Sigmoid colon (tissue), 4 donors: ENCODE measurements around the gene RNF223.

Source experiments
- EP300 ChIP-seq, 4 donors: sonication (generic); formaldehyde crosslinking; IDR thresholded peaks; one replicate each; pipeline ENCODE4 v1.6.1; 2017; ENCODE audit warnings: antibody characterized with exemption in 4 of 4
- POLR2A ChIP-seq, 2 donors: fragments of 450-650 bp; IDR thresholded peaks; one replicate each; pipeline ENCODE4 v1.6.1; 2016; ENCODE audit warnings: antibody characterized with exemption in 2 of 2, mild to moderate bottlenecking in 2 of 2, moderate library complexity in 2 of 2
- TF ChIP-seq, protein P1 (sequence below), 4 experiments: fragments of 450-650 bp in 3 of 4; fragments of 200-600 bp in 1 of 4; IDR thresholded peaks; one replicate each; pipeline ENCODE4 v1.5.1; 2016 to 2019; ENCODE audit warnings: antibody characterized with exemption in 4 of 4, mild to moderate bottlenecking in 3 of 4, moderate library complexity in 2 of 4

GRCh38 chr1:1100296-1100695 is 26.2 kb upstream of the RNF223 start:
- no peak for TF ChIP-seq POLR2A (IDR thresholded peaks at IDR 0.05)
- no peak for TF ChIP-seq EP300 (IDR thresholded peaks at IDR 0.05)
- TF ChIP-seq, protein P1, sequence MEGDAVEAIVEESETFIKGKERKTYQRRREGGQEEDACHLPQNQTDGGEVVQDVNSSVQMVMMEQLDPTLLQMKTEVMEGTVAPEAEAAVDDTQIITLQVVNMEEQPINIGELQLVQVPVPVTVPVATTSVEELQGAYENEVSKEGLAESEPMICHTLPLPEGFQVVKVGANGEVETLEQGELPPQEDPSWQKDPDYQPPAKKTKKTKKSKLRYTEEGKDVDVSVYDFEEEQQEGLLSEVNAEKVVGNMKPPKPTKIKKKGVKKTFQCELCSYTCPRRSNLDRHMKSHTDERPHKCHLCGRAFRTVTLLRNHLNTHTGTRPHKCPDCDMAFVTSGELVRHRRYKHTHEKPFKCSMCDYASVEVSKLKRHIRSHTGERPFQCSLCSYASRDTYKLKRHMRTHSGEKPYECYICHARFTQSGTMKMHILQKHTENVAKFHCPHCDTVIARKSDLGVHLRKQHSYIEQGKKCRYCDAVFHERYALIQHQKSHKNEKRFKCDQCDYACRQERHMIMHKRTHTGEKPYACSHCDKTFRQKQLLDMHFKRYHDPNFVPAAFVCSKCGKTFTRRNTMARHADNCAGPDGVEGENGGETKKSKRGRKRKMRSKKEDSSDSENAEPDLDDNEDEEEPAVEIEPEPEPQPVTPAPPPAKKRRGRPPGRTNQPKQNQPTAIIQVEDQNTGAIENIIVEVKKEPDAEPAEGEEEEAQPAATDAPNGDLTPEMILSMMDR (IDR thresholded peaks at IDR 0.05) = no peak
